Progenitor cell of endocrine pancreas (in vitro differentiated cells): ENCODE data around the gene FOXD3. TPM values are rescaled to one million over a fixed set of nuclear protein-coding genes. Genes with fewer than 3 reads are reported as not detected.

Experiments used
- DNase-seq: peaks from one replicate; pipeline ENCODE4 v3.0.0; 2021; ENCODE audit warnings: low spot score; ENCODE audit not compliant: unreplicated experiment
- H3K27ac Mint-ChIP-seq: 2 replicates; pipeline ENCODE4 v1.8.0; 2021; ENCODE audit warnings: mild to moderate bottlenecking, moderate library complexity, mixed read lengths
- H3K27me3 Mint-ChIP-seq: 2 replicates; pipeline ENCODE4 v1.8.0; 2021; ENCODE audit warnings: mixed read lengths
- H3K36me3 Mint-ChIP-seq: 2 replicates; pipeline ENCODE4 v1.8.0; 2022; ENCODE audit warnings: mixed read lengths; ENCODE audit not compliant: insufficient read depth
- H3K4me1 Mint-ChIP-seq: 2 replicates; pipeline ENCODE4 v1.8.0; 2021; ENCODE audit warnings: low read depth, mixed read lengths
- H3K4me3 Mint-ChIP-seq: 2 replicates; pipeline ENCODE4 v1.8.0; 2021; ENCODE audit warnings: low read depth, mild to moderate bottlenecking, moderate library complexity, mixed read lengths
- H3K9me3 Mint-ChIP-seq: 2 replicates; pipeline ENCODE4 v1.8.0; 2021; ENCODE audit warnings: low read depth, mixed read lengths
- CTCF ChIP-seq: fragments of 200-600 bp; sonication (generic); IDR thresholded peaks from one replicate; pipeline ENCODE4 v1.5.0; 2021; ENCODE audit warnings: antibody characterized with exemption, mild to moderate bottlenecking; ENCODE audit not compliant: unreplicated experiment
- long read RNA-seq: library from polyadenylated mRNA; unstranded; transcript quantifications from one replicate; pipeline ENCODE4 v2.0.0, GENCODE V29; 2020
- total RNA-seq: library from RNA; stranded (reverse); gene quantifications from 2 replicates; pipeline ENCODE4 v1.2.1, GENCODE V29; 2021

The FOXD3 gene
- total RNA-seq = not detected in 2 replicates
- long read RNA-seq = 0 reads

- peak; percentile 46 for DNase-seq
- Mint-ChIP-seq H3K4me3 (peak within 1 kb of the TSS; percentile 70), H3K27ac (peak within 1 kb of the TSS; percentile 83), H3K27me3 (peaks cover 81% of the 10 kb centered on the region), H3K36me3 (no peaks in the 10 kb centered on the region), H3K9me3 (no peaks in the 10 kb centered on the region), H3K4me1 (peaks cover 11% of the 10 kb centered on the region)
- no peak for TF ChIP-seq CTCF
Measured at GRCh38 chr1:63322114-63322943, at the start of gene FOXD3. Gene FOXD3 (plus strand): TSS chr1:63322567. CDS start chr1:63323059, 492 bp downstream.

- peaks cover 21% of the 10 kb centered on the region for H3K4me1 Mint-ChIP-seq
- peaks cover 3% of the 10 kb centered on the region for H3K27me3 Mint-ChIP-seq
- H3K36me3 Mint-ChIP-seq = no peaks in the 10 kb centered on the region
- no peak for TF ChIP-seq CTCF
- H3K9me3 Mint-ChIP-seq = no peaks in the 10 kb centered on the region
- no peak for DNase-seq
- no peak overlapping the region for H3K27ac Mint-ChIP-seq
- no peak overlapping the region for H3K4me3 Mint-ChIP-seq
Measured at GRCh38 chr1:63272811-63273210, 49.6 kb upstream of the FOXD3 start.

GRCh38 chr1:63274371-63274770, 48.0 kb upstream of the FOXD3 start:
- Mint-ChIP-seq H3K4me3 (no peak overlapping the region), H3K36me3 (no peaks in the 10 kb centered on the region), H3K27ac (no peak overlapping the region), H3K4me1 (peaks cover 26% of the 10 kb centered on the region), H3K27me3 (peaks cover 3% of the 10 kb centered on the region), H3K9me3 (no peaks in the 10 kb centered on the region)
- no peak for TF ChIP-seq CTCF
- no peak for DNase-seq

GRCh38 chr1:63274979-63275378, 47.4 kb upstream of the FOXD3 start:
- TF ChIP-seq CTCF = no peak
- Mint-ChIP-seq H3K4me3 (no peak overlapping the region), H3K27ac (no peak overlapping the region), H3K36me3 (no peaks in the 10 kb centered on the region), H3K27me3 (peaks cover 3% of the 10 kb centered on the region), H3K9me3 (no peaks in the 10 kb centered on the region), H3K4me1 (peaks cover 26% of the 10 kb centered on the region)
- no peak for DNase-seq

GRCh38 chr1:63276624-63277023, 45.7 kb upstream of the FOXD3 start:
- Mint-ChIP-seq H3K36me3 (no peaks in the 10 kb centered on the region), H3K27ac (no peak overlapping the region), H3K9me3 (no peaks in the 10 kb centered on the region), H3K4me1 (peaks cover 26% of the 10 kb centered on the region), H3K27me3 (peaks cover 3% of the 10 kb centered on the region), H3K4me3 (no peak overlapping the region)
- TF ChIP-seq CTCF = no peak
- DNase-seq = no peak
